ENCODE results near the gene LY6G6D.

Gene LY6G6D

DNA sequence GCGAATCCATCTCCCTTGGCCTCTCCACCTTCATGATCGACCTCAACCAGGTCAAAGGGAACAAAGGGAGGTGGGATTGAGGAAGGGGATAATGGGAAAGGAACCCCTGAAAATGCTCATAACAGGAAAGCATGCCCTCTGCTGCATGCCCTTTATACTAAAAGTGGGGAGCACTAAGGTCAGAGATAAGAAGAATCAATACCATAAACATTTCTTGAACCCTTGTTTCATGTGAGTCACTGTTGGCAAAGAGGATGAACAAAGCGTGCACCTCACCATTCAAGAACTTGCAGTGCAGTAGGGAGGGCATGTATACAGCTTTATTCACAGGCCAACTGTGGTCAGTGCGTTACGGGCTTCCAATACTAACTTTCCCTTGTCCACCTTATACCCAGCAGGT, 45.6 kb downstream of the LY6G6D start:
- DNase-seq (ENCODE audit: extremely low spot score, insufficient read length, low read depth) = no peak
- no peak for FAIRE-seq

DNA sequence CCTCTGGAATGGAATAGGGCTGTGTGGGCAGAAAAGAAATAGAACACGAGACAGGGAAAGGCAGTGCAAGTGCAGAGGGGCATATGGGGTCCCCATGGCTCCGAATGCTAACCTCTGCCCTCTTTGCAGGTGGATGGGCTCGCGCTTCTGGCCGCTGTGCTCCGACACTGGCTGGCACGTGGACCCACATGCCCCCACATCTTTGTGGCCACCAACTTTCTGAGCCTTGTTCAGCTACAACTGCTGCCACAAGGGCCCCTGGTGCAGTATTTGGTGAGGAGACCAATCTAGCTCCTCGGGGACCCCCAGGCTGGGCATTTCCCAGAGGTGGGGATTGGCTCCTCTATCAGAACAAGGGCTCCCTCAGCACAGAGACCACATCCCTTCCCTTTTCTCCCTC, 46.2 kb downstream of the LY6G6D start:
- FAIRE-seq (no peak), DNase-seq (ENCODE audit: extremely low spot score, insufficient read length, low read depth) (no peak)

DNA sequence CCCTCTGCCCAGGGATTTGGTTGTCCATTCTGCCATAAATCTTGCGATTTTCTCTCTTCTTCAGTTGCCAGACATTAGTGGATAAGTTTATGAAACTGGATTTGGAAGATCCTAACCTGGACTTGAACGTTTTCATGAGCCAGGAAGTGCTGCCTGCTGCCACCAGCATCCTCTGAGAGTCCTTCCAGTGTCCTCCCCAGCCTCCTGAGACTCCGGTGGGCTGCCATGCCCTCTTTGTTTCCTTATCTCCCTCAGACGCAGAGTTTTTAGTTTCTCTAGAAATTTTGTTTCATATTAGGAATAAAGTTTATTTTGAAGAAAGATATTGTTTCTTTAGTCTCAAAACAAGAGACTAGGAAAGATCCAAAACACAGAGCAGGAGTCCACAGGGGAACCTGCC, 47.2 kb downstream of the LY6G6D start, which contains the start of gene SAPCD1:
SAPCD1 (plus strand) TSS at position 301 of the 400 bp plus-strand sequence. CDS start 399 bp downstream, outside the sequence.
- FAIRE-seq = no peak

DNA sequence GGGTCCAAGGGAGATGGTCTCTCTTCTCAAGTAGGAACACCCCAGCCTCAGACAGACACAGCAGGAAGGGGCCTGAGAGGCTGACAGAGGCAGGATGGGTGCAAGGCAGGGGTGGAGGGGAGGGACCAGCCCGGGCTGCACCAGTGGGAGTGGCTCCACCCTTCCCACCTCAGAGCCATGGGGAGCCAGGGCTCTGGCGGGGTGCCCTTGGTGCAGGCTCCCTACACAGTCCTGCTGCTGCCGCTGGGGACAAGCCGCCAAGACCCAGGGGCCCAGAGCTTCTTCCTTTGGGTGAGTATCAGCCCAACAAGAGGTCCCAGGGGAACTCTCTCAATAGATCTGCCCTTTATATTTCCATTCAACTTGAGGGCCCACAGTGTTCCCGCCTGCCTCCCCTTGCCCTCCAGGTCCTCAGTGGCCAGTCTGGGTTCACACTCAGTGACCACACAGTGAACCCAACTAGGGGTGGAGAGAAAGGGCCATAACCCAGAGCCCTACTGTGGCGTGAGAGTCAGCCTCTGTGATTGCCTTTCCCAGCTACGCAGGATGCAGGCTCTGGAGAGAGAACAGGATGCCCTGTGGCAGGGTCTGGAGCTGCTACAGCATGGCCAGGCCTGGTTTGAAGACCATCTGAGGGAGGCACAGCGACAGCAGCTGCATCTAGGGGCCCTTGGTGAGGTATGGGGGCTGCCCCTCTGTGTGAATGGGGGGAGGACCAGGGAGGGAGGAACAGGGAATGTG, 47.9 kb downstream of the LY6G6D start:
- DNase-seq (ENCODE audit: extremely low spot score, insufficient read length, low read depth) = no peak
- FAIRE-seq = no peak

More for the DNA sequence above, 47.2 kb downstream of the LY6G6D start, which contains the start of gene SAPCD1:
- no peak for DNase-seq (ENCODE audit: extremely low spot score, insufficient read length, low read depth)

DNA sequence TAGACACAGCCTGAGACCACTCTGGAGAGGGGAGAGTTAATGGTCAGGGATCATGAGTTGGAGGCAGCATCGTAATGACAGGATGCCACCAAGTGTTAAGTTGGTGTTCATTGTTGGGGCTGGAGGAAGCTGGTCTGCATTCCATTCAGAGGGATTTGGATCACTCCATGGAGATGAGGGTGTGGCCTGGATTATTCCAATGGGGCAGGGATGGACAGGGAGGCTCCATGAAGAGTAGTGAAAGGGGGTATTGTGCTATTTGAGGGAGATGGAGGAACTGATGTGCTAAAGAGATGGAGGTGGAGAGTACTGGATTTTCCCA, 48.4 kb downstream of the LY6G6D start:
- FAIRE-seq = no peak
- DNase-seq (ENCODE audit: extremely low spot score, insufficient read length, low read depth) = no peak

DNA sequence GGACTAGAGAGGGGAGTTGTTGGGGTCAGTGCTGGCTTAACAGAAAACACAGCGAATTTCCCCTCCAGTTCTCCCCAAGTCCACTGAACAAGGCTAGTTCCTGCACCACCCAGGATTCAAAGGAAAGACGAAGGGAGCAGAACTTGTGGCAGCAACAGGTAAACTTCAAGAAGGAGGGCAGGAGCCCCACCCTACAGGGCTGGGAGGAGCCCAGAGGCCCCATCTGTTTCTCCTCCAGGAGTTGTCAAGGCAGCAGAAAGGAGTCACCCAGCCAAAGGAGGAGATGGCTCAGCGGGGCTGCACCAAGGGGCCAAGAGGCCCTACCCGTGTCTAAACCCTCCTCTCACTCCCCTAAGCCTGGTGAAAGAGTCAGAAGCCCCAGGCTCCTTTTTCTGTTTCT, 49.0 kb downstream of the LY6G6D start:
- DNase-seq (ENCODE audit: extremely low spot score, insufficient read length, low read depth) = no peak

DNA sequence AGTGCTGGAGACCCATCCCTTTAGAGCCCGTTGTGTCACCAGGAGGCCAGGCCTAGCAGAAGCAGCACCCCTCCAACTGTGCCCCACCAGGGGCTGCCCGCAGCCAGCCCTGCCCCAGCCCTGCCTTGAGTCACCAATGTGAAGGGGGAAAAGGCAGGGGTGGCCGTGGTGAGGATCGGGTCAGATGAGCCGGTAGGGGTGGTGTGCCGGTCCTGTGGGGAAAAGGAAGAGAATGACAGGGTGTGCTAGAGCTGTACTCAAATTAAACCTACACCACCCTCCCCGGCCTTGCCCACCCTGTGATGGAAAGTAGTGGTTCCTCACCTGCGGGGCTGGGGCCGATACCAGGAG, 50.4 kb downstream of the LY6G6D start:
- DNase-seq (ENCODE audit: extremely low spot score, insufficient read length, low read depth) (no peak), FAIRE-seq (no peak)

More for the DNA sequence above, 49.0 kb downstream of the LY6G6D start:
- no peak for FAIRE-seq

DNA sequence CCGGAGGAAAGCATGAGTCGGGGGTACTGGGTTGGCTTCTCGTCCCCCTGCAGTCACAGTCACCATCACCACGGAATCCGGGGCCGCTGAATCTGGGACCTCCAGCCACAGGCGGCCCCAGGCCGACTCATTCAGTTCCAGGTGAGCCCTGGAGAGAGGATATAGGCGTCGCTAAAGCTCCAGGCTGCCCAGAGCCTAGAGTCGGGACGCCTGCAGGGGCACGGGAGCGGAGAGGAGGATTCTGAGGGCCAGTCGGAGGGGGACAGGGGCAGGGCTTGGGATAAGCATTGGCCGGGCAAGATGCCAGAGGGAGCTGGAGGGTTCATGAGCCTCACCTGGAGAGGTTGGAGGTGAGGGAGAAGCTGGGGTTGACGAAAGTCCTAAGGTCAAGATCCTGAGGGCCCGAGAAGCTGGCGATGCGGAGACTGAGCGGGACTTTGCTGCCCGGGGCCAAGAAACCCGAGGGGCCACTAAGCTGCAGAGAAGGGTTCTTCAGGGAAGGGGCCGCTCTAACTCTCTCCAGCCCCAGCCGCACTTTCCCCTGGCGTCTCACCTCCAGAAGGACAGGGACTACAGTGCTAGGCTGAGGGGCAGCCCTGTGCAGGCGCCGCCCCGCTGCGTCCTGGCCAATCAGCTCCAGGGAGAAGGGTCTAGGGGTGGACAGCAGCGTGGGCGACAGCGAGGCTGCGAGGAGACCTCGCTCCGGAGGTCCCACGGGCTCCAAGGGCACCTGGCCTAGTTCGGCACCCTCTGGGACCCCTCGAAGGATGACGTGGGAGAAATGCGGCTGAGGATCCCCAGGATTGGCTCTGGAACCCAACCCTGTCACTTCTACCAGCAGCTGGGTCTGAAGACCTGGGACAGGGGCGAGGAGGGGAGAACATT, 51.0 kb downstream of the LY6G6D start:
- DNase-seq (ENCODE audit: extremely low spot score, insufficient read length, low read depth) = no peak
- FAIRE-seq = no peak

DNA sequence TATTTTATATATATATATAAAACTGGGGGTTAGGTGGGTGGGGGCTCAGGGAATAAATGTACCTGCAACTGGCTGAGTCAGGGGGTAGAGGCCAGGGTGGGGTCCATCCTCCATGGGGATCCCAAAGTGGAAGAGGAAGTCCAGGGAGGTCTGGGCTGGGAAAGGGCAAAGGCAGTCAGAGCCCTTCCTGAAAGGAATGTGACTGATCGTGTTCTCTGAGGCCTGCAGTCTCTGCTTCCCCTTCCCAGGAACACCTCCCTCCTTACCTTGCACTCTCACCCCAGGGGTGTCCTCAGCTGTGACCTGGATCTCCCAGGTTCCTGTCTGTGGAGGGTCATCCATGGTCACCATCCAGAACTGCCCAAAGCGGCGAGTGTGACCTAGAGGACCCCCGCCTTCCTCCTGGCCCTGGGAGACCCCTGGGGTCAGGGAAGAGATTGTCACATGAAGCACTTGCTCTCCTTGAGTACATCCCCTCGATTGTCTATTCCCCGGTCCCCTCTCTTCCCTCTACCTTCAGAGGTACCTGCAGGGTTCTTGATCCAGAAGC, 52.0 kb downstream of the LY6G6D start:
- FAIRE-seq (no peak), DNase-seq (ENCODE audit: extremely low spot score, insufficient read length, low read depth) (no peak)
